GM18868 (cell line): Measurements from ENCODE around the gene CALML6.
"Not testable (repeated sequence)": the region's sequence is repeated elsewhere in the genome, so short reads cannot be mapped to it uniquely, and the experiment has no call there.

Experiments used
- ATAC-seq: cut with Tn5 transposase; IDR thresholded peaks from one replicate; pipeline ENCODE4 v1.9.1; 2021; ENCODE audit warnings: mild to moderate bottlenecking, moderate library complexity; ENCODE audit not compliant: unreplicated experiment

Gene CALML6, protein sequence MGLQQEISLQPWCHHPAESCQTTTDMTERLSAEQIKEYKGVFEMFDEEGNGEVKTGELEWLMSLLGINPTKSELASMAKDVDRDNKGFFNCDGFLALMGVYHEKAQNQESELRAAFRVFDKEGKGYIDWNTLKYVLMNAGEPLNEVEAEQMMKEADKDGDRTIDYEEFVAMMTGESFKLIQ

DNA sequence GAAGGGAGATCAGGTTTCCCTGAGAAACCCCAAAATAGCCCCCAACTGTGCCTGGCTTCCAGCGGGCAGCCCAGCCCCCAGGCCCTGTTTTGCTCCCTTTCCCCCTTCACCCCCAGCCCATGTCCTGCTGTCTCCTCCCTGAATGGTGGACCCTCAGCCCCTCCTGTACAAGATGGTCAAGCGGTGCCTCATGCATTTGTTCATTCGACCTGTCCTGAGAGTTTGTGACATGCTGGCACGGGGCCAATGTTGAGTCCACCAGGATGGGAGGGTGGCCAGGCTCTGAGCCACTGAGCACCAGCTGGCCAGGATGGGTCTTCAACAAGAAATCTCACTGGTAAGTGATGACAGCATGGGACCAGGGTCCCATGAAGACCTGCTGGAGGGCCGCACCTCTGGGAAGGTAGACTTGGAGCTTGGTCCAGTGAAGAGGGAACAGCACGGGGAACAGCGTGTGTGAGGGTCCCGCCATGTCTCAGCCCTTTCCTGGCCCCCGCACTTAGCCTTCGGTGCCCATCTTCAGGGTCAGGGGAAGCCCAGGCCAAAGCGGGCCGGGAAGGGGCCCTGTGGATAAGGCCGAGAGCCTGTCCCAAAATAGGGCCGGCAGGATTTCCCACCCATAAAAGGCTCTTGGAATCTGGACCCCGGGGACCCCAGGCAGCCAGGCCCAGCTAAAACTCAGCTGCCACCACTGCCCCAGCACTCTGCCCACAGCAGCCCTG is at the start of gene CALML6:
TSS of gene CALML6 (plus strand) at position 290 of the 722 bp plus-strand sequence. CDS start at position 311, 21 bp downstream.
- no peak for ATAC-seq

DNA sequence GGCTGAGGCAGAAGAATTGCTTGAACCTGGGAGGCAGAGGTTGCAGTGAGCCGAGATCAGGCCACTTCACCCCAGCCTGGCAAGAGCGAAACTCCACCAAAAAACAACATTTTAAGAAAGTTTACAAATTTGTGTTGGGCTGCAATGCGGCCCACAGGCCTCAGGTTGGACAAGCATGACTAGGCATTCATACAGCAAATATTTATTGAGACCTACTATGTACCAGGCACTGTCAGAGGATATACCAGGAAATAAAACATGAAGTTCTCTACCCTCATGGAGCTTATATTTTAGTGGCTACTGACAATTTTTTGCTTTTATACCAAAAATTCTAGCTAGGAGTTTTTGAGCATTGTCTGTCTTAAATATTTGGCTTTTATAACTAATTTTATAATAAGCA is 47.9 kb upstream of the CALML6 start:
- no peak for ATAC-seq

DNA sequence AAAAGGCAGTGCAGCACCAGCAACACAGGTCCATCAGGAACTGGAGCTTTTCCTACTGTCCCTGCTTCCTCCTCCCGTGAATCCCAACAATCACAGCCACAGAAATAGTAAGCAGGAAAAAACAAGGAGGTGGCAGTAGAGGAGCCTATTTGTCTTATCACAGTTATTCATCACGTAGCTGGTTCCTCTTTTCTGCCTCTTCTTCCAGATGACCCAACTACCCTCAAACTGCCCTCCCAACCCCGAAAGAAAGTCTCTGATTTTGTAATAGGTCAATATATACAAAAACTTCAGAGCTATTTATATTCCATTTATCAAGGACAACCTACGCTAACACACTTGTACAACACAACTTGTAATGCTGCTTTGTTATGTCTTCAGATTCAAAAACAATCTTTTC is 45.6 kb upstream of the CALML6 start:
- ATAC-seq: no peak

- ATAC-seq: no peak
Observed at GRCh38 chr1:1872329-1872994, 42.6 kb upstream of the CALML6 start.

- no peak for ATAC-seq
Observed at GRCh38 chr1:1873186-1873585, 41.9 kb upstream of the CALML6 start.

- no peak for ATAC-seq
Observed at GRCh38 chr1:1874901-1875300, 40.2 kb upstream of the CALML6 start.

DNA sequence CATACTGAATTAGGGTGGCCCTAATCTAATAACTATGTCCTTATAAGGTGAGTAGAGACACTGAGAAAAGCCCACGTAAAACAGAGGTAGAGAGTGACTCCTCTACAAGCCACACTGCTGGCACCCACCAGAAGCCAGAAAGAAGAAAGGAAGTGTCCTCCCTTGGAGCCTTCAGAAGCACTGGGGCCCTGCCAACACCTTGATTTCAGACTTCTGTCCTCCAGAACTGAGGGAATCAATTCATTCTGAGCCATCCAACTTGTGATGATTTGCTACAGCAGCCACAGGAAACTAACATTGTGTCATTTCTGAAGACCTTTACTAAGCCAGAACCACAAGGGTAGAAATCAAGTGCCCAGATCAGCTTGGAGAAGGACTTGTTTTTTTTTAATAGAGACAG is 39.1 kb upstream of the CALML6 start:
- ATAC-seq: no peak

DNA sequence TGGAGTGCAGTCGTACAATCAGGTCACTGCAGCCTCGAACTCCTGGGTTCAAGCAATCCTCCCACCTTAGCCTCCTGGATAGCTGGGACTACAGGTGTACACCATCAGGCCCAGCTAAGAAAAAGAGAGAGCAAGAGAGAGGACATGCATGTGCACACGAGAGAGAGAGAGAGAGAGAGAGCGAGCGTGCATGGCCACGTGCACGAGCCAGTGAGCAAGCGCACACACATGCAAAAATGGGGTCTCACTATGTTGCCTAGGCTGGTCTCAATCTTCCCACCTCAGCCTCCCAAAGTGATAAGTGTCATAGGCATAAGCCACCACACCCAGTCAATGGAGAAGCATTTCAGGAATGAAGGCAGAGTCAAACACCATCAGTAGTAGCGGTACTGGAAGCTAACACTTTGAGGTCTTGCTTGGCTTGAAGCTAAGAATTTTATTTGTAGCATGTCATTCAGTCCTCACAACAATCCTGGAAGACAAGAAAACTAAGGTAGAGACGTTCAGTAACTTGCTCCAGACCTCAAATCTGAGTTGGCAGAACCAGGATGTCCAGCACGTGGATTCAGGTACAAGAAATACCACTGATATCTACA is 38.6 kb upstream of the CALML6 start:
- ATAC-seq: no peak

DNA sequence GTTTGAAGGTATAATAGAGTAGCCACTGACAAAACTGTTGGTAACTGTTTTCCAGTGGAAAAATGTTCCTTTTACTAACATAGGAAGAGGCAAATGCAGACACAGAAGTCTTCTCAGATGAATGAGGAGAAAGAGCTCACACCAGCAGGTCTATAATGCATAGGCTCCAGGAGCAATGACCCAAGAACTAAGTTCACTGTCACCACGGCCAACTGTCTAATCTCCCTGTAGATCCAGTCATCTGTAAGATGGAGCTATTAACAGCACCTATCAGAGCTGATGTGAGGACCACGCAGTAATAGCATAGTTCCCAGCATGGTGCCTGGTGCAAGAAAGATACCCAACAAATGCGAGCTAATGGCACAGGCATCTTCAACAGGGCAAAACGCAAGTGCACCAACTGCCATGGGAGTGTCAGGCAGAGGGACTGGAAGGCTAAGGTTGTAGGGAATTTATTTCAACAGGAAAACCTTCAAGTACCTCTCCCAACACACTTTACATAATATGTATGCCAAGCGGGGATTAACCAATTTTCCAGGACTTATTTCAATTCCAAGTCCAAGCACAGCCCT is 37.1 kb upstream of the CALML6 start:
- no peak for ATAC-seq

- ATAC-seq: no peak
Observed at GRCh38 chr1:1879942-1880341, 35.1 kb upstream of the CALML6 start.

GRCh38 chr1:1880617-1881312 is 34.3 kb upstream of the CALML6 start:
- no peak for ATAC-seq

GRCh38 chr1:1881727-1882126 is 33.3 kb upstream of the CALML6 start:
- ATAC-seq: no peak

- no peak for ATAC-seq
Observed at GRCh38 chr1:1883092-1883873, 31.8 kb upstream of the CALML6 start.

- not testable (repeated sequence) for ATAC-seq
Observed at GRCh38 chr1:1883890-1884289, 31.2 kb upstream of the CALML6 start.

DNA sequence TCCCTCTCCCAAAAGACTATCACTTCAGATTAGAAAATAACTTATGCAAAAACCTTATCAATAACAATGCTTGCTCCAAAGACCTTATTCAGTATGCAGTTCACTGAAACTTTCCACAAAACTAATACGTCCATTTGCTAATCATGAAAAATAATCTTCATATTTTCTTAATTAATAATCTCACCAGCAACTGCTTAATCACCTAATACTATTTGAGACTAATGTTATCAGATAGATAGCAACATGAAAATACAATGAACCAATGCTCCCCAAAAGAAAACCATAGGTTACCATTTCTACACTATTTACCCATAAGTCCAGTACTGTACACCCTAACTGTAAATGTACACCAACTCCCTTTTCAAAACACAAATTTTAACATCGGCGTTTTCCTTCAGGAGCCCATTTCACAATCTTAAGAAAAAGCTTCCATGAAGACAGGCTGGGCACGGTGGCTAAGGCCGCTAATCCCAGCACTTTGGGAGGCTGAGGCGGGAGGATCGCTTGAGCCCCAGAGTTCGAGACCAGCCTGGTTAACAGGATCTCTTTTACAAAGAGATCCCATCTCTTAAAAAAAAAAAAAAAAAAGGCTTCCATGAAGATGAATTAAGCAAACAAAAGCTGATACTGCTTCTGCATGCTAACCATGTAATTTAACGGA is 25.8 kb upstream of the CALML6 start:
- no peak for ATAC-seq

GRCh38 chr1:1889847-1890505 is 25.1 kb upstream of the CALML6 start:
- peak; percentile 28 for ATAC-seq

- peak; percentile 73 for ATAC-seq
Observed at GRCh38 chr1:1890506-1891348, 24.3 kb upstream of the CALML6 start, which contains the start of gene GNB1. Gene GNB1 (minus strand): TSS chr1:1891087. CDS start chr1:1825453, 65,634 bp downstream.
